Activated naive CD4-positive, alpha-beta T cell treated with anti-CD3 and anti-CD28 coated beads, Interleukin-2, amount 50 U/mL, for 72 hours (primary cell): ENCODE results near the gene SH3D21. TPM values are rescaled to one million over a fixed set of nuclear protein-coding genes. Genes with fewer than 3 reads are reported as not detected.

Experiments
- ATAC-seq, 2 donors: fragments of 150-1000 bp; cut with Tn5 transposase; 2 replicates each; pipeline ENCODE4 v1.10.0; 2021; ENCODE audit warnings: mild to moderate bottlenecking in 2 of 2, moderate library complexity in 2 of 2
- DNase-seq, 2 donors: peaks; one replicate each; pipeline ENCODE4 v3.0.0; 2021 to 2022; ENCODE audit warnings: low spot score in 2 of 2
- H3K27ac Mint-ChIP-seq, 2 donors: one replicate each; pipeline ENCODE4 v1.8.0; 2022; ENCODE audit warnings: mild to moderate bottlenecking in 2 of 2, mixed read lengths in 2 of 2
- H3K36me3 Mint-ChIP-seq, 2 donors: one replicate each; pipeline ENCODE4 v1.8.0; 2022; ENCODE audit warnings: mixed read lengths in 2 of 2
- H3K9me3 Mint-ChIP-seq, 2 donors: one replicate each; pipeline ENCODE4 v1.8.0; 2022; ENCODE audit warnings: mixed read lengths in 2 of 2
- total RNA-seq, 2 donors: library from RNA; stranded (reverse); gene quantifications; one replicate each; pipeline ENCODE4 v1.2.3, GENCODE V29; 2022

The SH3D21 gene
- total RNA-seq, 2 donors from 2014 or later = 4.4 to 47.1 TPM

- Mint-ChIP-seq H3K27ac (peak overlapping the region; percentile 49 to 50), H3K36me3 (peaks cover 2 to 9% of the 10 kb centered on the region in 2 donors), H3K9me3 (no peaks in the 10 kb centered on the region)
- ATAC-seq (no peak), DNase-seq (no peak)
Measured at GRCh38 chr1:36295390-36295789, 10.8 kb upstream of the SH3D21 start.

GRCh38 chr1:36297062-36297461 is 9.1 kb upstream of the SH3D21 start:
- ATAC-seq = no peak
- no peak overlapping the region for H3K27ac Mint-ChIP-seq

GRCh38 chr1:36298640-36299039 is 7.5 kb upstream of the SH3D21 start:
- no peak for ATAC-seq
- Mint-ChIP-seq H3K9me3 (no peaks in the 10 kb centered on the region), H3K36me3 (peaks cover 11 to 18% of the 10 kb centered on the region in 2 donors), H3K27ac (peak overlapping the region; percentile 44 to 88)
- DNase-seq = no peak

More at GRCh38 chr1:36297062-36297461, 9.1 kb upstream of the SH3D21 start:
- Mint-ChIP-seq H3K36me3 (peaks cover 11 to 14% of the 10 kb centered on the region in 2 donors), H3K9me3 (no peaks in the 10 kb centered on the region)
- no peak for DNase-seq

GRCh38 chr1:36300526-36300925 is 5.6 kb upstream of the SH3D21 start:
- DNase-seq = peak in 1 of 2 donors; percentile 48
- peak; percentile 65 to 67 for ATAC-seq
- H3K9me3 Mint-ChIP-seq = no peaks in the 10 kb centered on the region
- peak overlapping the region; percentile 18 to 88 for H3K27ac Mint-ChIP-seq
- peaks cover 11 to 21% of the 10 kb centered on the region in 2 donors for H3K36me3 Mint-ChIP-seq

- peak in 1 of 2 donors; percentile 13 for DNase-seq
- peaks cover 11 to 21% of the 10 kb centered on the region in 2 donors for H3K36me3 Mint-ChIP-seq
- ATAC-seq = no peak
- H3K9me3 Mint-ChIP-seq = no peaks in the 10 kb centered on the region
- peak overlapping the region; percentile 73 to 88 for H3K27ac Mint-ChIP-seq
Measured at GRCh38 chr1:36301220-36301619, 4.9 kb upstream of the SH3D21 start.

GRCh38 chr1:36303244-36303643 is 2.9 kb upstream of the SH3D21 start:
- Mint-ChIP-seq H3K27ac (peak overlapping the region in 1 of 2 donors; percentile 24), H3K9me3 (no peaks in the 10 kb centered on the region), H3K36me3 (peaks cover 11 to 37% of the 10 kb centered on the region in 2 donors)
- DNase-seq = no peak
- ATAC-seq = no peak

GRCh38 chr1:36303650-36304360 is 2.4 kb upstream of the SH3D21 start:
- peaks cover 11 to 39% of the 10 kb centered on the region in 2 donors for H3K36me3 Mint-ChIP-seq
- ATAC-seq (no peak), DNase-seq (peak in 1 of 2 donors; percentile 48)
- no peaks in the 10 kb centered on the region for H3K9me3 Mint-ChIP-seq
- H3K27ac Mint-ChIP-seq = peak overlapping the region in 1 of 2 donors; percentile 24

- DNase-seq (no peak), ATAC-seq (no peak)
- H3K9me3 Mint-ChIP-seq = no peaks in the 10 kb centered on the region
- peaks cover 11 to 45% of the 10 kb centered on the region in 2 donors for H3K36me3 Mint-ChIP-seq
- peak overlapping the region in 1 of 2 donors; percentile 44 for H3K27ac Mint-ChIP-seq
Measured at GRCh38 chr1:36304521-36304920, 1.6 kb upstream of the SH3D21 start.

- Mint-ChIP-seq H3K36me3 (peaks cover 11 to 48% of the 10 kb centered on the region in 2 donors), H3K9me3 (no peaks in the 10 kb centered on the region), H3K27ac (peak overlapping the region; percentile 24 to 52)
- DNase-seq (peak in 1 of 2 donors; percentile 54), ATAC-seq (peak; percentile 21 to 22)
Measured at GRCh38 chr1:36304970-36305914, 926 bp upstream of the SH3D21 start.

- Mint-ChIP-seq H3K9me3 (no peaks in the 10 kb centered on the region), H3K36me3 (peaks cover 6 to 41% of the 10 kb centered on the region in 2 donors), H3K27ac (peak overlapping the region; percentile 24 to 52)
- DNase-seq = no peak
- ATAC-seq = no peak
Measured at GRCh38 chr1:36305915-36306209, 306 bp upstream of the SH3D21 start.

GRCh38 chr1:36306902-36307456 is 811 bp downstream of the SH3D21 start:
- Mint-ChIP-seq H3K36me3 (peaks cover 0 to 34% of the 10 kb centered on the region in 2 donors), H3K27ac (peak overlapping the region; percentile 59 to 97), H3K9me3 (no peaks in the 10 kb centered on the region)
- DNase-seq (peak; percentile 86 to 97), ATAC-seq (peak; percentile 94 to 96)

- DNase-seq (peak in 1 of 2 donors; percentile 42), ATAC-seq (no peak)
- Mint-ChIP-seq H3K36me3 (peaks cover 0 to 34% of the 10 kb centered on the region in 2 donors), H3K9me3 (no peaks in the 10 kb centered on the region), H3K27ac (peak overlapping the region in 1 of 2 donors; percentile 69)
Measured at GRCh38 chr1:36307601-36308330, 1.6 kb downstream of the SH3D21 start.

- peak in 1 of 2 donors; percentile 49 for DNase-seq
- peaks cover 0 to 27% of the 10 kb centered on the region in 2 donors for H3K36me3 Mint-ChIP-seq
Measured at GRCh38 chr1:36309397-36309796, 3.2 kb downstream of the SH3D21 start.

GRCh38 chr1:36320291-36320761 is 14.2 kb downstream of the SH3D21 start:
- no peak for DNase-seq
- Mint-ChIP-seq H3K27ac (no peak overlapping the region), H3K9me3 (no peaks in the 10 kb centered on the region), H3K36me3 (peaks cover 0 to 4% of the 10 kb centered on the region in 2 donors)
- no peak for ATAC-seq

More at GRCh38 chr1:36309397-36309796, 3.2 kb downstream of the SH3D21 start:
- no peak overlapping the region for H3K27ac Mint-ChIP-seq
- no peaks in the 10 kb centered on the region for H3K9me3 Mint-ChIP-seq
- ATAC-seq = no peak

- DNase-seq (no peak), ATAC-seq (no peak)
- peaks cover 0 to 4% of the 10 kb centered on the region in 2 donors for H3K36me3 Mint-ChIP-seq
- H3K27ac Mint-ChIP-seq = no peak overlapping the region
- H3K9me3 Mint-ChIP-seq = no peaks in the 10 kb centered on the region
Measured at GRCh38 chr1:36320767-36321118, 14.6 kb downstream of the SH3D21 start.
